Lower leg skin (tissue), 4 donors: ENCODE data around the gene XKR7. TPM values are rescaled to one million over a fixed set of nuclear protein-coding genes. Genes with fewer than 3 reads are reported as not detected.
"Not testable (repeated sequence)": the region's sequence is repeated elsewhere in the genome, so short reads cannot be mapped to it uniquely, and the experiment has no call there.

Experiments used
- DNase-seq, 2 donors: peaks; one replicate each; pipeline ENCODE4 v3.0.0-alpha.2; 2019; ENCODE audit warnings: low spot score in 2 of 2
- H3K4me3 ChIP-seq: fragments of 200-600 bp; sonication (generic); 2 replicates; pipeline ENCODE4 v1.5.1; 2017; ENCODE audit warnings: mild to moderate bottlenecking, low read depth; ENCODE audit not compliant: poor library complexity, severe bottlenecking
- CTCF ChIP-seq, 3 donors: fragments of 450-650 bp; IDR thresholded peaks; one replicate each; pipeline ENCODE4 v1.5.1; 2016; ENCODE audit warnings: antibody characterized with exemption in 3 of 3, mild to moderate bottlenecking in 3 of 3, moderate library complexity in 2 of 3
- POLR2A ChIP-seq, 2 donors: fragments of 450-650 bp; IDR thresholded peaks; one replicate each; pipeline ENCODE4 v1.6.1; 2016 to 2017; ENCODE audit warnings: antibody characterized with exemption in 2 of 2, mild to moderate bottlenecking in 1 of 2, moderate library complexity in 1 of 2
- WGBS, 2 donors: methylation state at CpG; one replicate each; pipeline ENCODE4 v1.1.5; 2018; 5-methylcytosine and 5-hydroxymethylcytosine counted together
- intact Hi-C: fragments of 100-400 bp; cut with DNase I; formaldehyde crosslinking; loops from one replicate; pipeline ENCODE4 v1.15.0; 2023; ENCODE audit warnings: low total_unique reads
- total RNA-seq, 4 donors: library from RNA; depleted of rRNA; stranded (reverse); fragments of >200 nt; gene quantifications; one replicate each; pipeline ENCODE4 v1.1.0, GENCODE V29; 2016

Gene XKR7
- total RNA-seq = not detected

GRCh38 chr20:31967830-31968249 is at the start of gene XKR7:
TSS of gene XKR7 (plus strand) at chr20:31968151. CDS start at chr20:31968176, 25 bp downstream.
- no peak within 1 kb of the TSS for H3K4me3 ChIP-seq
- no peak for DNase-seq
- TF ChIP-seq POLR2A (IDR thresholded peaks at IDR 0.05) (no peak), CTCF (IDR thresholded peaks at IDR 0.05) (no peak)
- intact Hi-C loops = no loop called here
- WGBS, 2 donors = 0 to 3% methylated on average over 15 to 32 of the region's 38 CpGs

GRCh38 chr20:31918466-31919105 is 49.4 kb upstream of the XKR7 start:
- intact Hi-C loops = no loop called here
- no peak for TF ChIP-seq CTCF (IDR thresholded peaks at IDR 0.05)
- no peak for TF ChIP-seq POLR2A (IDR thresholded peaks at IDR 0.05)
- WGBS, 2 donors = 81 to 85% methylated on average over 7 of the region's 7 CpGs
- DNase-seq = no peak
- no peak overlapping the region for H3K4me3 ChIP-seq

GRCh38 chr20:31919410-31920155 is 48.4 kb upstream of the XKR7 start:
- 51 to 56% methylated on average over 6 of the region's 6 CpGs for WGBS, 2 donors
- no peak overlapping the region for H3K4me3 ChIP-seq
- TF ChIP-seq POLR2A (IDR thresholded peaks at IDR 0.05) (no peak), CTCF (IDR thresholded peaks at IDR 0.05) (no peak)
- intact Hi-C loops = no loop called here
- DNase-seq = no peak

GRCh38 chr20:31920275-31920855 is 47.6 kb upstream of the XKR7 start:
- WGBS, 2 donors = 78 to 81% methylated on average over 11 of the region's 11 CpGs
- TF ChIP-seq POLR2A (IDR thresholded peaks at IDR 0.05) (no peak), CTCF (IDR thresholded peaks at IDR 0.05) (no peak)

GRCh38 chr20:31921480-31921879 is 46.5 kb upstream of the XKR7 start:
- H3K4me3 ChIP-seq, intact Hi-C loops, DNase-seq: not testable (repeated sequence)
- 91 to 94% methylated on average over 5 of the region's 5 CpGs for WGBS, 2 donors

More at GRCh38 chr20:31920275-31920855, 47.6 kb upstream of the XKR7 start:
- intact Hi-C loops = no loop called here
- H3K4me3 ChIP-seq = no peak overlapping the region
- no peak for DNase-seq

- TF ChIP-seq POLR2A (IDR thresholded peaks at IDR 0.05) = no peak
- no peak for TF ChIP-seq CTCF (IDR thresholded peaks at IDR 0.05)
- WGBS, 2 donors = 63 to 78% methylated on average over 4 of the region's 4 CpGs
- no peak overlapping the region for H3K4me3 ChIP-seq
- intact Hi-C loops = no loop called here
- DNase-seq = no peak
Measured at GRCh38 chr20:31922181-31922580, 45.8 kb upstream of the XKR7 start.
